ENCODE measurements around the gene GTSE1.

The GTSE1 gene

DNA sequence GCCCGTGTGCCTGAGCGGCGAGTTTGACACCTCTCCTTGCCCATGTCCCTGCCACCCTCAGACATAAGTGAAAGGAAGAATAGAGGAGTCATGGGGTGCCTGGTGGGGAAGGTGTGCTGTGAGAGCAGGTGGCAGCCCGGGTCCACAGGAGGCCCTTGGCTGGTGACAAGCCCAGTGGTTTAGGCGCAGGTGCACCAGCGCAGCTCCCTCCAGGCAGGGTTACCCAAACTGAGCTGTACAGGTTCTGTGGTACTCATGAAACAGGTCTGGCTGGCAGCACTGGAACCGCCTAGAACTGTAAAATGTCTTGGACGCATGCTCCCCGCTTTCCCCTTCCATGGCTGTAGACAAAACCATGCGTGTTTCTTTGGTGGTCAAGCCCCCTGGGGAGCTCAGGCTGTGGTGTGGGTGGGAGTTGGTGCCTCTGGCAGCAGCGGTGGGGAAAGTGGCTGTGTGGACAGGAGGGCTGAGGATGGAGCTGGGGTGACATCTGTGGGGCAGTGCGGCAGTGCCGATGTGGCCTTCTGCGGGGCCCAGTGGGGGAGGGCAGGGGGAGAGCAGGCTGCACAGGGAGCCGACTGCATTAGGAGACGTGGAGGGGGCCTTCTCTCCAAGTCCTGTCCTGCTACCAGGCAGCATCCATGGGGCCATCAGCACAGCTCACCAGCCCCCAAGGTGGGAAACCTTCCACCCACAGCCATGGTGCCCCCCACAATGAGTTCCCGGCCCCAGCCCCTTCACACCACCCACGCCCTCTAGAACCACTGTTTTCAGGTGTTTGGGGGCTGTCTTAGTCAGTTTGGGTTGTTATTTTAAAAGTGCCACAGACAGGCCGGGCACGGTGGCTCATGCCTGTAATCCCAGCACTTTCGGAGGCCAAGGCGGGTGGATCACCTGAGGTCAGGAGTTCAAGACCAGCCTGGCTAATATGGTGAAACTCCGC, 5.6 kb upstream of the GTSE1 start:
- TF ChIP-seq, protein P1, sequence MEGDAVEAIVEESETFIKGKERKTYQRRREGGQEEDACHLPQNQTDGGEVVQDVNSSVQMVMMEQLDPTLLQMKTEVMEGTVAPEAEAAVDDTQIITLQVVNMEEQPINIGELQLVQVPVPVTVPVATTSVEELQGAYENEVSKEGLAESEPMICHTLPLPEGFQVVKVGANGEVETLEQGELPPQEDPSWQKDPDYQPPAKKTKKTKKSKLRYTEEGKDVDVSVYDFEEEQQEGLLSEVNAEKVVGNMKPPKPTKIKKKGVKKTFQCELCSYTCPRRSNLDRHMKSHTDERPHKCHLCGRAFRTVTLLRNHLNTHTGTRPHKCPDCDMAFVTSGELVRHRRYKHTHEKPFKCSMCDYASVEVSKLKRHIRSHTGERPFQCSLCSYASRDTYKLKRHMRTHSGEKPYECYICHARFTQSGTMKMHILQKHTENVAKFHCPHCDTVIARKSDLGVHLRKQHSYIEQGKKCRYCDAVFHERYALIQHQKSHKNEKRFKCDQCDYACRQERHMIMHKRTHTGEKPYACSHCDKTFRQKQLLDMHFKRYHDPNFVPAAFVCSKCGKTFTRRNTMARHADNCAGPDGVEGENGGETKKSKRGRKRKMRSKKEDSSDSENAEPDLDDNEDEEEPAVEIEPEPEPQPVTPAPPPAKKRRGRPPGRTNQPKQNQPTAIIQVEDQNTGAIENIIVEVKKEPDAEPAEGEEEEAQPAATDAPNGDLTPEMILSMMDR (IDR thresholded peaks at IDR 0.05; ENCODE audit: insufficient read depth, low read length, poor library complexity, severe bottlenecking) = no peak
- Histone ChIP-seq H3K36me3 (ENCODE audit: control insufficient read depth, insufficient read depth, low read length) (peaks cover 13% of the 10 kb centered on the region), H3K27me3 (replicated peaks; ENCODE audit: control insufficient read depth, insufficient read depth, low read length) (no peaks in the 10 kb centered on the region), H3K4me3 (replicated peaks; ENCODE audit: low read depth, low read length) (no peak overlapping the region)
- no peak for DNase-seq (ENCODE audit: extremely low read depth, insufficient read length)

DNA sequence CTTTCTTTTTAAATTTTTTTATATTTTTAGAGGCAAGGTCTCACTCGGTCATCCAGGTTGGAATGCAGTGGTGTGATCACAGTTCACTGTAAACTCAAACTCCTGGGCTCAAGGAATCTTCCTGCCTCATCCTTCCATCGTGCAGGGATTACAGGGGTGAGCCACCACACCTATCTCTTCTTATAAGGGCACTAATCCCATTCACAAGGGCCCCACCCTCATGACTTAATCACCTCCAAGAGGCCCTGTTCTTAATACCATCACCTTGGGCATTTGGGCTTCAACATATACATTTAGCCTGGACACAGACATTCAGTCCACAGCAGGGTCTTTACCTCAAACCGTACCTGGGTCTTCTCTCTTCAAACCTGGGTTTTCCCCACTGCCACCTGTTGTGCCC, 4.5 kb upstream of the GTSE1 start:
- DNase-seq (ENCODE audit: extremely low read depth, insufficient read length) = no peak
- Histone ChIP-seq H3K27me3 (replicated peaks; ENCODE audit: control insufficient read depth, insufficient read depth, low read length) (no peaks in the 10 kb centered on the region), H3K36me3 (ENCODE audit: control insufficient read depth, insufficient read depth, low read length) (peaks cover 11% of the 10 kb centered on the region), H3K4me3 (replicated peaks; ENCODE audit: low read depth, low read length) (no peak overlapping the region)
- TF ChIP-seq, protein P1 (IDR thresholded peaks at IDR 0.05; ENCODE audit: insufficient read depth, low read length, poor library complexity, severe bottlenecking) = no peak

DNA sequence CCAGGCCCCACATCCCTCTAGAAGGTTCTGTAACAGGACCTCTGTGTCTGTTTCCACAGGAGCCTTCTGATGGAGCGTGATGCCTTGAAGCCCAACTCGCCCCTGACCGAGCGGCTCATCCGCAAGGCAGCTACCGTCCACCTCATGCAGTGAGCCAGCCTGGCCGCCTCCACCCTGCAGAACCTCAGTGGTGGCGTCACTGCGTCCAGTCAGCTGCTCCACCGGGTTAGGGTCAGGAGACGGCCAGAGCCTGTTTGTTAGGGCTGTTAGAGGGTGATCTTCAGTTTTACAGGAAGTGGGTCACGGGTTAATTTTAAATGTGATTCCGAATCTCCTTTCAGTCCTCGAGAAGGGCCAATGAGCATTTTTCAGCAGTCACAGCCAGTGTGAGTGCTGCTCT, 3.9 kb upstream of the GTSE1 start:
- Histone ChIP-seq H3K4me3 (replicated peaks; ENCODE audit: low read depth, low read length) (no peak overlapping the region), H3K27me3 (replicated peaks; ENCODE audit: control insufficient read depth, insufficient read depth, low read length) (no peaks in the 10 kb centered on the region), H3K36me3 (ENCODE audit: control insufficient read depth, insufficient read depth, low read length) (peaks cover 11% of the 10 kb centered on the region)
- DNase-seq (ENCODE audit: extremely low read depth, insufficient read length) = no peak
- TF ChIP-seq, protein P1 (IDR thresholded peaks at IDR 0.05; ENCODE audit: insufficient read depth, low read length, poor library complexity, severe bottlenecking) = no peak

DNA sequence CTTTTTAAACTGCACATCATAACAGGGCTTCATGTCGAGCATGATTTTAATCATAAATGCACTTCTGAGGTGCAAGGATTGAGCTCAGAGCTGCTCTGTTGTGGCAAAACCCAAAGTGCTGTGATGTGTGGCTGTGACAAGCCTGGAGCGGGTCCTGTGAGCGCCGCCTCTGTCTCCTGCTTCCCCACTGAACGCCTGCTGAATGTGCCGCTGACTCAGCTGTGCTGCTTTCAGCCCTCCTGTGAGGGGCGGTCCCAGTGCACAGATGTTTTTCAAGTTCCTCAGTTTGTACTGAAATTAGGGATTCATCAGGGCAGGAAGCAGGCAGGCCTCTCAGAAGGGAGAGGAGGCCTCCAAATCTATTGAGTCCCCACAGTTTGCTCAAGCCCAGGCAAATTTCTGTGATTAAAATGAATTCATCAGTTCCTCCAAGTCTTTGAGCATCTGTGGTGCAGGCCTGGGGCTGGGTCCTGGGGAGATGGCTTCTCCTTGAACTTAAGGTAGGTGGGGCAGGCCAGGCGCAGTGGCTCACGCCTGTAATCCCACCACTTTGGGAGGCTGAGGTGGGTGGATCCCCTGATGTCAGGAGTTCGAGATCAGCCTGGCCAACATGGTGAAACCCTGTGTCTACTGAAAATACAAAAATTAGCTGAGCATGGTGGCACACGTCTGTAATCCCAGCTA, 3.0 kb upstream of the GTSE1 start:
- no peak overlapping the region for H3K4me3 ChIP-seq (replicated peaks; ENCODE audit: low read depth, low read length)
- H3K36me3 ChIP-seq (ENCODE audit: control insufficient read depth, insufficient read depth, low read length) = peaks cover 11% of the 10 kb centered on the region
- no peaks in the 10 kb centered on the region for H3K27me3 ChIP-seq (replicated peaks; ENCODE audit: control insufficient read depth, insufficient read depth, low read length)
- TF ChIP-seq, protein P1 (IDR thresholded peaks at IDR 0.05; ENCODE audit: insufficient read depth, low read length, poor library complexity, severe bottlenecking) = no peak
- no peak for DNase-seq (ENCODE audit: extremely low read depth, insufficient read length)

DNA sequence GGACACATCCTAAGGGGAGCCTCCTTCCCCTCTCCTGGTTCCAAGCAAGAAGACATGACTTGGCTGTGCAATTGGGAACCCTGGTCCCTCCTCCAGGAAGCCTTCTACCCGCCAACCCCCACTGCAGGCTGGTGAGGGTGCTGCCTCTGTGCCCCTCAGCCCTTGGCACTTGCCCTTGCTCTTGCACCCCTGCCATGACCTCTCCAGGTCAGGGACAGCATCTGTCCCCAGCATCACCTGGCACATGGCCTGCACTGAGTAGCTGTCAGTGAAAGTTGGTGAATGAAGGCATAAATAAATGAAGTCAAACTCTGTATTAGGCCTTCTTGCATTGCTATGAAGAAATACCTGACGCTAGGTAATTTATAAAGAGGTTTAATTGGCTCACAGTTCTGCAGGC, 1.9 kb upstream of the GTSE1 start:
- Histone ChIP-seq H3K4me3 (replicated peaks; ENCODE audit: low read depth, low read length) (no peak overlapping the region), H3K36me3 (ENCODE audit: control insufficient read depth, insufficient read depth, low read length) (peaks cover 15% of the 10 kb centered on the region), H3K27me3 (replicated peaks; ENCODE audit: control insufficient read depth, insufficient read depth, low read length) (no peaks in the 10 kb centered on the region)
- TF ChIP-seq, protein P1 (IDR thresholded peaks at IDR 0.05; ENCODE audit: insufficient read depth, low read length, poor library complexity, severe bottlenecking) = no peak
- DNase-seq (ENCODE audit: extremely low read depth, insufficient read length) = no peak

Data from GM06990 (cell line).